ENCODE measurements around the gene KIF6.

The KIF6 gene

GRCh38 chr6:39476670-39477069, 248.5 kb downstream of the KIF6 start:
- no peak overlapping the region for H3K4me3 ChIP-seq (replicated peaks in 1 of 2; ENCODE audit: low read depth in 2 of 2, low read length in 2 of 2)
- DNase-seq (ENCODE audit: low read depth in 2 of 2), result no peak
- TF ChIP-seq CTCF (IDR thresholded peaks at IDR 0.05; ENCODE audit: low read depth, low read length), result no peak

GRCh38 chr6:39476151-39476550, 249.1 kb downstream of the KIF6 start:
- H3K4me3 ChIP-seq (replicated peaks in 1 of 2; ENCODE audit: low read depth in 2 of 2, low read length in 2 of 2), result no peak overlapping the region
- DNase-seq (ENCODE audit: low read depth in 2 of 2), result no peak
- TF ChIP-seq CTCF (IDR thresholded peaks at IDR 0.05; ENCODE audit: low read depth, low read length), result no peak

GRCh38 chr6:39471954-39472659, 253.1 kb downstream of the KIF6 start:
- TF ChIP-seq CTCF (IDR thresholded peaks at IDR 0.05; ENCODE audit: low read depth, low read length), result no peak
- DNase-seq (ENCODE audit: low read depth in 2 of 2), result no peak
- no peak overlapping the region for H3K4me3 ChIP-seq (replicated peaks in 1 of 2; ENCODE audit: low read depth in 2 of 2, low read length in 2 of 2)

DNA sequence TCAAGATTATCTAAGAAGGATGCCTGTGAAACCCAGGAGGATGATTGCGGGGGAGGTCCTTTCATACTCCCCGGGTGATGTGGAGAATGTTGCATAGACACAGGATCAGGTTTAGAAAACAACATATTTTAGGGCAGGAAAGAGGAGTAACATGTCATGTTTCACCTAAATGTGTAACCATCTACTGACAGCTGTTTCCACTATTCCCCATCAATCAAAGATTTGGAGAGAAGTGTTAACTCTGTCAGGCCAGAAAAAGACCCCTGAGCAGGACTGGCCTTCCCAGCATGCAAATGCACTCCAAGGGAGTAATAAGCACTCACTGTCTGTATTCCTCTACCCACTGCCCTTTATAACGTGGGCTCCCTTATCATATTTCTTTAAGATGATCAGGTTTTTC, 254.7 kb downstream of the KIF6 start:
- no peak for DNase-seq (ENCODE audit: low read depth in 2 of 2)
- H3K4me3 ChIP-seq (replicated peaks in 1 of 2; ENCODE audit: low read depth in 2 of 2, low read length in 2 of 2), result no peak overlapping the region
- TF ChIP-seq CTCF (IDR thresholded peaks at IDR 0.05; ENCODE audit: low read depth, low read length), result no peak

- TF ChIP-seq CTCF (IDR thresholded peaks at IDR 0.05; ENCODE audit: low read depth, low read length), result no peak
Observed at GRCh38 chr6:39468385-39468784, 256.8 kb downstream of the KIF6 start.

GRCh38 chr6:39466631-39467030, 258.6 kb downstream of the KIF6 start:
- DNase-seq (ENCODE audit: low read depth in 2 of 2), result no peak
- no peak overlapping the region for H3K4me3 ChIP-seq (replicated peaks in 1 of 2; ENCODE audit: low read depth in 2 of 2, low read length in 2 of 2)
- no peak for TF ChIP-seq CTCF (IDR thresholded peaks at IDR 0.05; ENCODE audit: low read depth, low read length)

More at GRCh38 chr6:39468385-39468784, 256.8 kb downstream of the KIF6 start:
- no peak for DNase-seq (ENCODE audit: low read depth in 2 of 2)
- no peak overlapping the region for H3K4me3 ChIP-seq (replicated peaks in 1 of 2; ENCODE audit: low read depth in 2 of 2, low read length in 2 of 2)

- no peak for TF ChIP-seq CTCF (IDR thresholded peaks at IDR 0.05; ENCODE audit: low read depth, low read length)
- no peak for DNase-seq (ENCODE audit: low read depth in 2 of 2)
- no peak overlapping the region for H3K4me3 ChIP-seq (replicated peaks in 1 of 2; ENCODE audit: low read depth in 2 of 2, low read length in 2 of 2)
Observed at GRCh38 chr6:39465539-39465938, 259.7 kb downstream of the KIF6 start.

Data from cardiac fibroblast (primary cell).